ENCODE data around the gene JTB.

- TF ChIP-seq POLR2A (IDR thresholded peaks at IDR 0.05) (no peak), CTCF (IDR thresholded peaks at IDR 0.05) (no peak)
Observed at GRCh38 chr1:153954826-153955225, 22.6 kb downstream of the JTB start.

Measured in transverse colon (tissue), 3 donors.